Right hindlimb (tissue), 1 donor: ENCODE results near the gene LRRC56.
"Not testable (repeated sequence)": the region's sequence is repeated elsewhere in the genome, so short reads cannot be mapped to it uniquely, and the experiment has no call there.

ENCODE experiments used
- DNase-seq: peaks from one replicate; pipeline ENCODE4 v3.0.0-alpha.2; 2018

Gene LRRC56

DNA sequence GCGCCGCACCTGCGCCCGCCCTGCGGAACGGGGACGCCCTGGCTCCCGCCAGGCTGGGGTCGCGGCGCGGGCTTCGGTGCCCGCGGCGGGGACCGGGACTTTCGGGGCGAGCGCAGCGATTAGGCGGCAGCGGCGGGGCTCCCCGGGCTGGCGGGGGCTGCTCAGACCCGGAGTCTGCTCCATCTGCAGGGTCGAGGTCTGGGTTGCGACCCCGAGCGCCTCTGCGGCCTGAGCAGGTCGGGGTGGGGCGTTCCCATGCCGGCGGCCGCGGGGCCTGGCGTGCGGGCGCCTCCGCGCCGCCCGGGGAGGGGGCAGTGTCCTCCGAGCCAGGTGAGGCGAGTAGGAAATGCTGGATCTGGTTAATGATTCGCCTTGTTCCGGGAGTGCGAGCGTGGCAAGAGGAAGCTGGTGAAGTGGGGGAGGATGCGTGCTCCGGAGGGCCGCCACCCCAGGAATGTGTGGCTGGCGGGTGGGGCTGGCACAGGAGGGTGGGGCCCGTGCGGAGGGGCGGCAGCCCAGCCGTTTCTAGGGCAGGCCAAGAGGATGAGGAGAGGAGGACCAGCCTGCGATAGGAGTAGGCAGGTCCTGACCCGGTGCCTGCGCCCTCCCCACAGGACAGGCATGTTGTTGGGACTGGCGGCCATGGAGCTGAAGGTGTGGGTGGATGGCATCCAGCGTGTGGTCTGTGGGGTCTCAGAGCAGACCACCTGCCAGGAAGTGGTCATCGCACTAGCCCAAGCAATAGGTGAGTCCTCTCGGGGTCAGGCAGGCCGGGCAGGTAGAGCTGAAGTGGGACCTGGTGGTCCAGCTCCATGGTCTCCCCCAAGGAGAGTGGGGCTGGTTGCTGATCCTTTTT is 24.0 kb downstream of the LRRC56 start:
- DNase-seq = no peak

DNA sequence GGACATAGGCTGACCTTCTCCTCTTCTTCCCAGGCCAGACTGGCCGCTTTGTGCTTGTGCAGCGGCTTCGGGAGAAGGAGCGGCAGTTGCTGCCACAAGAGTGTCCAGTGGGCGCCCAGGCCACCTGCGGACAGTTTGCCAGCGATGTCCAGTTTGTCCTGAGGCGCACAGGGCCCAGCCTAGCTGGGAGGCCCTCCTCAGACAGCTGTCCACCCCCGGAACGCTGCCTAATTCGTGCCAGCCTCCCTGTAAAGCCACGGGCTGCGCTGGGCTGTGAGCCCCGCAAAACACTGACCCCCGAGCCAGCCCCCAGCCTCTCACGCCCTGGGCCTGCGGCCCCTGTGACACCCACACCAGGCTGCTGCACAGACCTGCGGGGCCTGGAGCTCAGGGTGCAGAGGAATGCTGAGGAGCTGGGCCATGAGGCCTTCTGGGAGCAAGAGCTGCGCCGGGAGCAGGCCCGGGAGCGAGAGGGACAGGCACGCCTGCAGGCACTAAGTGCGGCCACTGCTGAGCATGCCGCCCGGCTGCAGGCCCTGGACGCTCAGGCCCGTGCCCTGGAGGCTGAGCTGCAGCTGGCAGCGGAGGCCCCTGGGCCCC is 24.8 kb downstream of the LRRC56 start:
- DNase-seq = no peak

- DNase-seq = no peak
Observed at GRCh38 chr11:563066-563811, 25.9 kb downstream of the LRRC56 start.

DNA sequence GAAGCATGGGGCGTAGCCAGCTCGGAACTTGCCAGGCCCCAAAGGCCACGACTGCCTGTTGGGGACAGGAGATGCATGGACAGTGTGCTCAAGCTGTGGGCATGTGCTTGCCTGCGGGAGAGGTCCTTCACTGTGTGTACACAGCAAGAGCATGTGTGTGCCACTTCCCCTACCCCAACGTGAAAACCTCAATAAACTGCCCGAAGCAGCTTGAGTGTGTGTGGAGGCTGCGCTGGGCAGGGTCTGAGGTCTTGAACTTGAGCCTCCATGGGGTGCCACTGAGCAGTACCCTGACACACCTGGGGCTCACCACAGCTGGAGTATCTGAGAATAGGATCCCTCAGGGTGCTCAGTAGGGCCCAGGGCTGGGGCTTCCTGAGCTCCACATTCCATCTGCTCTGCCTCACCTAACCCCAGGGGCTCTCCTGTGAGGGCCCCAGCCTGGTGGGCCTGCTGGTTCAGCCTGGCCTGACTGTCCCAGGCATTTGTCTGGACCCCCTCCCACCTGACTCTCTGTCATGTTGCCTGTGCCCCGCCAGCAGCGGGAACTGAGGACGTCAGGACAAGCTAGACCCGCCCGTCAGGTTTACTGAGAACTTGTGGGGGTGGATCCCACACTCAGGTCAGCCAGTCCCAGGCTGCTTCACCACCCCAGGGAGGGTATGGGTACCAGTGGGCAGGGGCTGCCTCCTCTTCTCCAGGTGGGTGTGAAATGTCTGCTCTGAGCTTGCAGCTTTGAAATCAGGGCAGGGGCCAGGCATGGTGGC is 26.7 kb downstream of the LRRC56 start:
- DNase-seq = no peak

DNA sequence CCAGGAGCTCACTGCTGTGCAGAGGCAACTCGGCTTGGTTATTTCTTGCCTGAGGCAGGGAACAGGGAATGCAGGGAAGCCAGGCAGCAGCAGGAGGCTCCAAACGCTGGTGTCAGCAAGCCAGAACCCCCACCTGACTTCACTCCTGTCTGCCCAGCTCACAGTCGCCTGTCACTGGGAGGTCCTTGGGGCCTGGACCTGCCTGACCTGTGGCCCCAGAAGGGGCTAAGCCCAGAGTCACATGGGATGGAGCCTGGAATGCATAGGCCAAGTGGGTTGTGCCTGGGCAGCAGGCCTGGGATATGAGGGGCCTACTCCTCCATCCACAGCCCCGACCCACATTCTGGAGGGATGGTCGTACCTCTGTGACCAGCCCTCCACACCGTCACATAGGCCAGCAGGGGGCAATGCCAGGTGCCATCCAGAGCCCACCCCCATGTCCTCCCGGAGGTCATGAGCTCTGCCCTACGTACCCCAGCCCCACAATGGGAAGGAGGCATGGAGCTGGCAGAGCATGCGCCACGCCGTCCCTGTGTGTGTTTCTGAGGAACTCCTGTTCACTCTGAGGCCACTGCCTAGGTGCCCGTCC is 28.7 kb downstream of the LRRC56 start:
- no peak for DNase-seq

- peak; percentile 23 for DNase-seq
Observed at GRCh38 chr11:567011-567628, 29.8 kb downstream of the LRRC56 start.

- DNase-seq = peak; percentile 32
Observed at GRCh38 chr11:567629-568292, 30.4 kb downstream of the LRRC56 start.

DNA sequence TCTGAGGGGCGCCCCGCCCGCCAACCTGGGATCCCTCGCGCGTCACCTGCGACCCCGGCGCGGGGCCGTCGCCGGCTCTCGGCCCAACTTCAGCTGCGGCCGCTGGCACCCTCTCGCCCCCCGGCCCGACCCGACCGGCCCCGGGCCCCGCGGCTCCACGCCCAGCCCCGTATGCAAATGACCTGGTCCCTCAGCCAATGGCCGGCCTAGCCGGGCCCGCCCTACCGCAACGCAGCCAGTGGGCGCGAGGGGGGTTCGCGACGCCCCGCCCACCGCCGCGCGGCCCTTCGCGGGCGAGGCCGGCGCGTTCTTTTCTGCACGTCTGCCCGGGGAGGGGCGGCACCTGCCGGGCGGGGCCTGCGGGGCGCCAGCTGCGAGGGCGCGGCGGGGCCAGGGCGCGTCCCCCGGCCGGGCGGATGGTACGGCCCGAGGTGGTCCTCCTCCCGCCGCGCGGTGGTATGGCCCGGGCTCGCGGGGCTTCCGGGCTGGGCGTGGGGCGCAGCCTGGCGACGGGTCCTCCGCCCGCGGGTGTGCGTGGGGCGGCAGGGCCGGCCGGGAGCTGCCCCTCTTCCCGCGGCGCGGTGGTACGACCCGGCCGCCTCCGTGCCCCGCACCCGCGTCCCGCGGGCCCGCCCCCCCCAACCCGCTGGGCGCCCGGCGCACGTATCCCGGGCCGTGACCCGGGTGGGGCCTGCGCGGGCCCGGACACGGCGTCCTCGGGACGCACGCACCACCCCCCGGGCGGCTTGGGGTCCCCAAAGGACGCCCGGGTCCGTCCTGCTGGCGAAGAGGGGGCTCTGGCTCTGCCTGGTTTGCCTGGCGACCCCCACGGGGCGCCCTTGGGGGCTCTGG is 31.2 kb downstream of the LRRC56 start:
- peak; percentile 97 for DNase-seq

GRCh38 chr11:569158-569885 is 32.0 kb downstream of the LRRC56 start:
- DNase-seq = no peak

GRCh38 chr11:571802-572185 is 34.5 kb downstream of the LRRC56 start:
- no peak for DNase-seq

GRCh38 chr11:573146-573759 is 35.9 kb downstream of the LRRC56 start:
- no peak for DNase-seq

DNA sequence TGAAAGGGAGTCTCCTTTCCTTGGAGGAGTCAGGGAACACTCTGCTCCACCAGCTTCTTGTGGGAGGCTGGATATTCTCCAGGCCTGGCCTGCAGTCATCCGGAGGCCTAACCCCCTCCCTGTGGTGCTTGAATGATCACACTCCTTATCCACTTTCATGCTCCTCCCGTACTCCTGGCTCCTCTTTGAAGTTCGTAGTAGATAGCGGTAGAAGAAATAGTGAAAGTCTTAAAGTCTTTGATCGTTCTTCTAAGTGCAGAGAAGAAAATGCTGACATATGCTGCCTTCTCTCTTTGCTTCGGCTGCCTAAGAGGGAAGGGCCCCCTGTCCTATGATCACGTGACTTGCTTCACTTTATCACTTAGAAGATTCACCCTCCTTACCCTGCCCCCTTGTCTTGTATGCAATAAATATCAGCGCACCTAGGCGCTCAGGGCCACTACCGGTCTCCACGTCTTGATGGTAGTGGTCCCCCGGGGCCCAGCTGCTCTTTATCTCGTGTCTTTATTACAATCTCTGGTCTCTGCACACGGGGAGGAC is 36.8 kb downstream of the LRRC56 start:
- not testable (repeated sequence) for DNase-seq

GRCh38 chr11:574632-575312 is 37.4 kb downstream of the LRRC56 start:
- peak; percentile 23 for DNase-seq

GRCh38 chr11:575313-575995 is 38.1 kb downstream of the LRRC56 start:
- no peak for DNase-seq

- DNase-seq = peak; percentile 96
Observed at GRCh38 chr11:575996-576768, 38.9 kb downstream of the LRRC56 start, which contains the start of gene PHRF1. Gene PHRF1, plus strand, starts transcription at chr11:576470. Its CDS starts 5,043 bp downstream, at chr11:581513.

GRCh38 chr11:576811-577610 is 39.7 kb downstream of the LRRC56 start:
- DNase-seq = peak; percentile 30
